Loucy (cell line): ENCODE measurements around the gene SLC2A1.

Experiments
- CTCF ChIP-seq: fragments of 200-600 bp; sonication (generic); conservative IDR thresholded peaks from 2 replicates; pipeline ENCODE4 v1.5.1; 2014; ENCODE audit warnings: mild to moderate bottlenecking, antibody characterized with exemption, low read length
- EZH2phosphoT487 ChIP-seq: fragments of 200-600 bp; IDR thresholded peaks from 2 replicates; pipeline ENCODE4 v1.6.1; 2018; ENCODE audit warnings: antibody characterized with exemption, mild to moderate bottlenecking, moderate library complexity, borderline replicate concordance

GRCh38 chr1:42943166-42943565 lies 15.5 kb downstream of the SLC2A1 start:
- TF ChIP-seq CTCF = no peak
- no peak for TF ChIP-seq EZH2phosphoT487
